Fibroblast of lung (primary cell): ENCODE data around the gene PPFIA4. TPM values are rescaled to one million over a fixed set of nuclear protein-coding genes. Genes with fewer than 3 reads are reported as not detected.

Experiments
- DNase-seq, 2 donors: peaks; one replicate each; pipeline versions ENCODE4 v3.0.0 to v3.0.0-alpha.2; 2010; ENCODE audit warnings: low read depth in 2 of 2
- H2AFZ ChIP-seq: 2 replicates; pipeline ENCODE4 v1.5.1; 2012; ENCODE audit warnings: low read length, control low read depth, inconsistent platforms
- H3K27ac ChIP-seq: 2 replicates; pipeline ENCODE4 v1.5.1; 2011; ENCODE audit warnings: low read length, control low read depth; ENCODE audit not compliant: insufficient read depth
- H3K27me3 ChIP-seq: 2 replicates; pipeline ENCODE4 v1.5.1; 2011; ENCODE audit warnings: mild to moderate bottlenecking, low read length; ENCODE audit not compliant: control insufficient read depth, insufficient read depth
- H3K36me3 ChIP-seq: 2 replicates; pipeline ENCODE4 v1.5.1; 2011; ENCODE audit warnings: low read length; ENCODE audit not compliant: control insufficient read depth, insufficient read depth
- H3K4me1 ChIP-seq: 2 replicates; pipeline ENCODE4 v1.5.1; 2011; ENCODE audit warnings: low read length; ENCODE audit not compliant: control insufficient read depth, insufficient read depth; ENCODE audit errors: extremely low read depth
- H3K4me2 ChIP-seq: 2 replicates; pipeline ENCODE4 v1.5.1; 2011; ENCODE audit warnings: low read length, control low read depth; ENCODE audit not compliant: insufficient read depth; ENCODE audit errors: extremely low read depth
- H3K4me3 ChIP-seq, 4 experiments: fragments of 200-600 bp in 1 of 4; sonication (generic) in 1 of 4; replicated peaks in 1 of 4; 2 replicates each; pipeline ENCODE4 v1.5.1; 2011 to 2016; ENCODE audit warnings: low read length in 4 of 4, low read depth in 3 of 4, mild to moderate bottlenecking in 3 of 4, control low read depth in 2 of 4, inconsistent platforms in 1 of 4, mixed read lengths in 1 of 4; ENCODE audit not compliant: insufficient read depth in 1 of 4; ENCODE audit errors: control extremely low read depth in 1 of 4
- H3K79me2 ChIP-seq: 2 replicates; pipeline ENCODE4 v1.5.1; 2012; ENCODE audit warnings: mild to moderate bottlenecking, low read length, inconsistent platforms; ENCODE audit not compliant: control insufficient read depth, insufficient read depth
- H3K9ac ChIP-seq: 2 replicates; pipeline ENCODE4 v1.5.1; 2011; ENCODE audit warnings: mild to moderate bottlenecking, low read length, control low read depth; ENCODE audit not compliant: insufficient read depth
- H3K9me3 ChIP-seq: 2 replicates; pipeline ENCODE4 v1.5.1; 2012; ENCODE audit warnings: low read depth, low read length; ENCODE audit not compliant: control insufficient read depth, insufficient read depth
- H4K20me1 ChIP-seq: 2 replicates; pipeline ENCODE4 v1.5.1; 2011; ENCODE audit warnings: low read length; ENCODE audit not compliant: control insufficient read depth, insufficient read depth; ENCODE audit errors: extremely low read depth
- EZH2 ChIP-seq: IDR thresholded peaks from 2 replicates; pipeline ENCODE4 v1.5.1; 2012; ENCODE audit warnings: low read length, control low read depth, mild to moderate bottlenecking; ENCODE audit errors: missing control alignments
- polyA plus RNA-seq, 2 donors: library from polyadenylated mRNA; depleted of rRNA in 1 of 2; stranded (reverse) in 1 of 2; unstranded in 1 of 2; fragments of >200 nt; gene quantifications; 2 replicates each; pipeline ENCODE4 v1.2.1, GENCODE V29; 2011 to 2012; ENCODE audit warnings: missing spikeins in 1 of 2
- total RNA-seq: library from RNA; depleted of rRNA; stranded (reverse); fragments of >200 nt; gene quantifications from 2 replicates; pipeline ENCODE4 v1.2.1, GENCODE V29; 2014
- TF ChIP-seq, protein P1 (sequence below), 2 donors: IDR thresholded peaks in 1 of 2; conservative IDR thresholded peaks in 1 of 2; 1 replicate in 1 of 2; 2 replicates in 1 of 2; pipeline ENCODE4 v1.5.1; 2011 to 2012; ENCODE audit warnings: low read length in 2 of 2, control low read depth in 1 of 2, inconsistent platforms in 1 of 2, low read depth in 1 of 2, mild to moderate bottlenecking in 1 of 2

The PPFIA4 gene
- total and polyA plus RNA-seq, 2 donors (not counting 1 experiment from before 2014, with no cell fraction given), result 3.2 to 4.3 TPM

DNA sequence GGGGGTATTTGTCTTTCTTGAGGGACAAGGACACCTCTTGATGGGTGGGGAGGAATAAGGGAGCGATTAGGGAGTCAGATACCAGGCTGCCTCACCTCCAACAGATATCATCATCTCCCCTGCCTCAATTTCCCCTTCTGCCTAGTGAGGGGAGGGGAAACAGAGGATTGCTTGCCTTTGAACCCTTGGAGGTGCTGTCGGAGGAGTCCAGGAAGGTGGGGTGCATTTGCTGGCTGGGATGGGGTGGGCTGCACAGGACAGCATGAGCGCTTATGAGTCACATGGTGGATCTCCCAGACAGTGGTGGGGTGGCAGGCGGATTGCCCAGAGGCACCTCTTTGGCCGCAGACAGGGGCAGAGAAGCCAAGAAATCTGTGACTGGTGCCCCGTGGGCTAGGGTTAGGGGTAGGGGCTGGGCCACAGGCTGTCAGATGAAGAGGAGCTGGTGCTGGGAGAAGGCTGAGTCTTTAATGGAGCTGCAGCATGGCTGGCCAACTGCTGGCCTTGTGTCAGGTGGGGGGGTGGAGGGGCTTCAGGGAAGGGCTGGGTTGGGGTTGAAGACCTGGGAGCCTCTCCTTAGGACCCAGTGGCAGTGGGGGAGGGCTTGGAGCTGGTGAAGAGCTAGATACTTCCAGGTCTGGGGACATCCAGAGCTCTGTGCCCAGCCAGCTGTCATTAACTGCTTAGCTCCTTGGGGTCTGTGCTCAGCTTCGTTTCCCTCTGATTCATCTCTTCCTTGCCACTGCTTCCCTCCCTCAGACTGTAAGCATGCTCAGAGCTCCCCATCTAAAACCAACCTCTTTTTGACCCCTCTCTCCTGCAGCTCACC lies 94.2 kb downstream of the PPFIA4 start:
- H2AFZ ChIP-seq, result no peak overlapping the region
- no peaks in the 10 kb centered on the region for H4K20me1 ChIP-seq
- peaks cover 51% of the 10 kb centered on the region for H3K27me3 ChIP-seq
- H3K27ac ChIP-seq, result no peak overlapping the region
- no peak overlapping the region for H3K4me3 ChIP-seq
- DNase-seq, result no peak
- H3K4me2 ChIP-seq, result no peak overlapping the region
- H3K9ac ChIP-seq, result no peak overlapping the region
- no peaks in the 10 kb centered on the region for H3K4me1 ChIP-seq
- H3K36me3 ChIP-seq, result no peaks in the 10 kb centered on the region
- no peaks in the 10 kb centered on the region for H3K79me2 ChIP-seq
- no peak for TF ChIP-seq EZH2
- TF ChIP-seq, protein P1, sequence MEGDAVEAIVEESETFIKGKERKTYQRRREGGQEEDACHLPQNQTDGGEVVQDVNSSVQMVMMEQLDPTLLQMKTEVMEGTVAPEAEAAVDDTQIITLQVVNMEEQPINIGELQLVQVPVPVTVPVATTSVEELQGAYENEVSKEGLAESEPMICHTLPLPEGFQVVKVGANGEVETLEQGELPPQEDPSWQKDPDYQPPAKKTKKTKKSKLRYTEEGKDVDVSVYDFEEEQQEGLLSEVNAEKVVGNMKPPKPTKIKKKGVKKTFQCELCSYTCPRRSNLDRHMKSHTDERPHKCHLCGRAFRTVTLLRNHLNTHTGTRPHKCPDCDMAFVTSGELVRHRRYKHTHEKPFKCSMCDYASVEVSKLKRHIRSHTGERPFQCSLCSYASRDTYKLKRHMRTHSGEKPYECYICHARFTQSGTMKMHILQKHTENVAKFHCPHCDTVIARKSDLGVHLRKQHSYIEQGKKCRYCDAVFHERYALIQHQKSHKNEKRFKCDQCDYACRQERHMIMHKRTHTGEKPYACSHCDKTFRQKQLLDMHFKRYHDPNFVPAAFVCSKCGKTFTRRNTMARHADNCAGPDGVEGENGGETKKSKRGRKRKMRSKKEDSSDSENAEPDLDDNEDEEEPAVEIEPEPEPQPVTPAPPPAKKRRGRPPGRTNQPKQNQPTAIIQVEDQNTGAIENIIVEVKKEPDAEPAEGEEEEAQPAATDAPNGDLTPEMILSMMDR (conservative IDR thresholded peaks at IDR 0.05 in 1 of 2, IDR thresholded peaks at IDR 0.05 in 1 of 2; ENCODE audit: low read depth in 1 of 2, low read length in 2 of 2), result no peak
- H3K9me3 ChIP-seq, result no peaks in the 10 kb centered on the region

DNA sequence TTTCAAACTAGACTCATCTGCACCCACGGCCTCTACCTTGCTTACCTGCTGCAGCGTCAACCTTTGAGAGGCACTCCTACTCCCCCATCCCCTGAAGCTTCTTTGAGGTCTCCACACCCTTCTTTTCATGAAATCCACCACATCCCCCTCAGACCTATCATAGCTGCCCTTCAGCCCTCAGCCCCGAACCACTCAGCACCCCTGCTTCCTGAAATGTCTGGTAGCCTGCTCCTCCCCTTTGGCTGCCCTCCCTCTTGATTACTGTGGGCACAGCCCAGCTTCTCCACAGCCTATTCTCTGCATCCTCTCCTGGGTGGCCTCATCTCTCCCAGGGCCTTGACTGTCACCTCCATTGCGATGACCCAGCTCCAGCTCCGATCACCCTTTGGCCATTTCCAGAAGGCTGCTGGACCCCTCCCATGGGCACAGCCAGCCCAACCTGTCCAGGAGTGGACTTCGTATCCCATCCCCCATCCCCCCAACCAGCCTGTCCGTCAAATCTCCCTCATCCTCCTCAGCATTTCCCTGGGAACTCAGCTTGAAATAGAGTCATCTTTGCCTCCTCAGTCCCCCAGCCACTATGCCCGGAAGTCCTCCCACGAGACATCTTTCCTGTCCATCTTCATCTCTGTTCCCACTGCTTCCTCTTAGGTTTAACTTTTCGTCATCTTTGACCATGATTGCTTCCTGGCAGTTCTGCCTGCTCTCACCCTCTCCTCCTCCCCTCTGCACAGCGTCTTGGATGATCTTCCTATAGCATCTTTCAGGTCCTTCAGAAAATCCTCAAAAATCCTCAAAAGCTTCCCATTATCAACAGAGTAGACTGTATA lies 95.1 kb downstream of the PPFIA4 start:
- no peaks in the 10 kb centered on the region for H3K9me3 ChIP-seq
- no peak overlapping the region for H3K4me3 ChIP-seq
- no peaks in the 10 kb centered on the region for H3K4me1 ChIP-seq
- no peak overlapping the region for H3K4me2 ChIP-seq
- H3K27me3 ChIP-seq, result peaks cover 51% of the 10 kb centered on the region
- no peak for TF ChIP-seq EZH2
- TF ChIP-seq, protein P1 (conservative IDR thresholded peaks at IDR 0.05 in 1 of 2, IDR thresholded peaks at IDR 0.05 in 1 of 2; ENCODE audit: low read depth in 1 of 2, low read length in 2 of 2), result no peak
- no peak for DNase-seq
- H2AFZ ChIP-seq, result no peak overlapping the region
- H3K9ac ChIP-seq, result no peak overlapping the region
- no peaks in the 10 kb centered on the region for H3K79me2 ChIP-seq
- no peaks in the 10 kb centered on the region for H4K20me1 ChIP-seq
- no peak overlapping the region for H3K27ac ChIP-seq
- no peaks in the 10 kb centered on the region for H3K36me3 ChIP-seq

DNA sequence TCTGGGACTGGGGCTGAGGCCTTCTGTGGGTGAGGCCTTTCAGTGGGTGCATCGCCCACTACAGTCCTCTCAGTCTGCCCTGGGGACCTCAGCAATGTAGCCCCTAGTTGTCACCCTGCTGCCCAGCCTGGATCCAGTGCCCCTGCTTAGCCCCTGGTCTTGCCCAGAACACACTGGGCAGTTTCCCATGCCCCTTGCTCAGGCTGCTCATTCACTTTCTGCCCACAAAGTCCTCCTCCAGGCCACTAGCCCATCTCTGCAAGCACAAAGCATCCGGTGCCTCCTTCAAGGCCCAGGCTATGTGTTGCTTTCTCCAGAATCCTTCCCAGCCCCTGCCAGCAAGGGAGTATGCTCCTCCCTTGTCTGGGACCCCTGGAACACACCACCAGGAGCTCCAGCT lies 95.9 kb downstream of the PPFIA4 start:
- Histone ChIP-seq H3K9me3 (no peaks in the 10 kb centered on the region), H3K4me1 (peaks cover 2% of the 10 kb centered on the region), H4K20me1 (no peaks in the 10 kb centered on the region), H3K36me3 (no peaks in the 10 kb centered on the region), H3K4me3 (no peak overlapping the region), H3K79me2 (no peaks in the 10 kb centered on the region), H2AFZ (no peak overlapping the region), H3K4me2 (no peak overlapping the region), H3K27ac (no peak overlapping the region), H3K27me3 (peaks cover 51% of the 10 kb centered on the region), H3K9ac (no peak overlapping the region)
- TF ChIP-seq, protein P1 (conservative IDR thresholded peaks at IDR 0.05 in 1 of 2, IDR thresholded peaks at IDR 0.05 in 1 of 2; ENCODE audit: low read depth in 1 of 2, low read length in 2 of 2), result no peak
- TF ChIP-seq EZH2, result no peak
- DNase-seq, result no peak
